Activated CD4-positive, alpha-beta T cell treated with anti-CD3 and anti-CD28 coated beads for 24 hours (primary cell): ENCODE data around the gene HIPK2.

ENCODE experiments used
- DNase-seq, 2 donors: peaks; one replicate each; pipeline ENCODE4 v3.0.0-alpha.2; 2020; ENCODE audit warnings: low read depth in 2 of 2

The HIPK2 gene

GRCh38 chr7:139752604-139753003 is 25.2 kb downstream of the HIPK2 start:
- no peak for DNase-seq

GRCh38 chr7:139752148-139752547 is 25.6 kb downstream of the HIPK2 start:
- no peak for DNase-seq

GRCh38 chr7:139750459-139751095 is 27.2 kb downstream of the HIPK2 start:
- DNase-seq, result no peak

GRCh38 chr7:139749545-139749944 is 28.3 kb downstream of the HIPK2 start:
- no peak for DNase-seq

GRCh38 chr7:139748941-139749340 is 28.9 kb downstream of the HIPK2 start:
- DNase-seq, result no peak

- no peak for DNase-seq
Observed at GRCh38 chr7:139748373-139748765, 29.4 kb downstream of the HIPK2 start.

- no peak for DNase-seq
Observed at GRCh38 chr7:139747662-139748372, 30.0 kb downstream of the HIPK2 start.

GRCh38 chr7:139746652-139747051 is 31.1 kb downstream of the HIPK2 start:
- no peak for DNase-seq

- no peak for DNase-seq
Observed at GRCh38 chr7:139745678-139746143, 32.1 kb downstream of the HIPK2 start.

- DNase-seq, result no peak
Observed at GRCh38 chr7:139744768-139745677, 32.8 kb downstream of the HIPK2 start.

- no peak for DNase-seq
Observed at GRCh38 chr7:139743967-139744767, 33.6 kb downstream of the HIPK2 start.

GRCh38 chr7:139743267-139743966 is 34.4 kb downstream of the HIPK2 start:
- DNase-seq, result no peak

- no peak for DNase-seq
Observed at GRCh38 chr7:139741789-139742344, 35.9 kb downstream of the HIPK2 start.

- DNase-seq, result no peak
Observed at GRCh38 chr7:139741239-139741638, 36.6 kb downstream of the HIPK2 start.

GRCh38 chr7:139739863-139740597 is 37.8 kb downstream of the HIPK2 start:
- DNase-seq, result no peak

- DNase-seq, result no peak
Observed at GRCh38 chr7:139738772-139739171, 39.0 kb downstream of the HIPK2 start.

- no peak for DNase-seq
Observed at GRCh38 chr7:139738101-139738489, 39.7 kb downstream of the HIPK2 start.

GRCh38 chr7:139737221-139738100 is 40.3 kb downstream of the HIPK2 start:
- no peak for DNase-seq
